Measurements from ENCODE around the gene RORC.

GRCh38 chr1:151867321-151867720 is 35.7 kb upstream of the RORC start:
- TF ChIP-seq POLR2A (IDR thresholded peaks at IDR 0.05) (no peak), CTCF (IDR thresholded peaks at IDR 0.05) (no peak)
